Stimulated activated effector memory CD8-positive, alpha-beta T cell treated with anti-CD3 and anti-CD28 coated beads, Interleukin-12 subunit alpha, Interleukin-12 subunit beta, amount 100 ng/mL, for 72 hours (primary cell): ENCODE data around the gene NXN.
"Not testable (repeated sequence)": the region's sequence is repeated elsewhere in the genome, so short reads cannot be mapped to it uniquely, and the experiment has no call there.

Experiments
- ATAC-seq: fragments of 150-1000 bp; cut with Tn5 transposase; 2 replicates; pipeline ENCODE4 v1.10.0; 2021
- DNase-seq, 2 donors: peaks; one replicate each; pipeline ENCODE4 v3.0.0; 2021 to 2022; ENCODE audit warnings: low spot score in 2 of 2
- H3K27ac Mint-ChIP-seq: one replicate; pipeline ENCODE4 v1.8.0; 2022; ENCODE audit warnings: mild to moderate bottlenecking, mixed read lengths
- H3K36me3 Mint-ChIP-seq: one replicate; pipeline ENCODE4 v1.8.0; 2022; ENCODE audit warnings: mild to moderate bottlenecking, mixed read lengths
- H3K4me1 Mint-ChIP-seq: one replicate; pipeline ENCODE4 v1.8.0; 2022; ENCODE audit warnings: mixed read lengths
- H3K4me3 Mint-ChIP-seq: one replicate; pipeline ENCODE4 v1.8.0; 2022; ENCODE audit warnings: mild to moderate bottlenecking, mixed read lengths
- H3K9me3 Mint-ChIP-seq: one replicate; pipeline ENCODE4 v1.8.0; 2022; ENCODE audit warnings: mixed read lengths

Gene NXN

GRCh38 chr17:956905-957304, 22.7 kb downstream of the NXN start:
- no peaks in the 10 kb centered on the region for H3K4me1 Mint-ChIP-seq
- H3K9me3 Mint-ChIP-seq, result no peaks in the 10 kb centered on the region
- H3K4me3 Mint-ChIP-seq, result no peak overlapping the region
- no peaks in the 10 kb centered on the region for H3K36me3 Mint-ChIP-seq
- DNase-seq (no peak), ATAC-seq (no peak)
- H3K27ac Mint-ChIP-seq, result no peak overlapping the region

- Mint-ChIP-seq H3K27ac (no peak overlapping the region), H3K4me1 (no peaks in the 10 kb centered on the region), H3K9me3 (no peaks in the 10 kb centered on the region), H3K36me3 (no peaks in the 10 kb centered on the region), H3K4me3 (no peak overlapping the region)
- no peak for ATAC-seq
- DNase-seq, result no peak
Observed at GRCh38 chr17:954431-955164, 25.0 kb downstream of the NXN start.

- Mint-ChIP-seq H3K9me3 (no peaks in the 10 kb centered on the region), H3K4me3 (no peak overlapping the region), H3K4me1 (no peaks in the 10 kb centered on the region), H3K27ac (no peak overlapping the region), H3K36me3 (no peaks in the 10 kb centered on the region)
- ATAC-seq, result no peak
- no peak for DNase-seq
Observed at GRCh38 chr17:953767-954166, 25.8 kb downstream of the NXN start.

DNA sequence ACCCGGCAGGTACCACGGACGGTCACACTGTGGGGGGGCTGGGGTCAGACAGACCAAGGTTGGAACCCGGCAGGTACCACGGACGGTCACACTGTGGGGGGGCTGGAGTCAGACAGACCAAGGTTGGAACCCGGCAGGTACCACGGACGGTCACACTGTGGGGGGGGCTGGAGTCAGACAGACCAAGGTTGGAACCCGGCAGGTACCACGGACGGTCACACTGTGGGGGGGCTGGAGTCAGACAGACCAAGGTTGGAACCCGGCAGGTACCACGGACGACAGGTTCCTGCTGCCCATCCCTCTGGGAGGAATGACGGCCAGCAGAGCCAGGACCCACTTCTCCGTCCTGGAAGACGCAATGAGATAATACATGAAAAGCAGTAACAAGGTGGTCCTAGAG, 27.0 kb downstream of the NXN start:
- DNase-seq, H3K27ac Mint-ChIP-seq, ATAC-seq, H3K36me3 Mint-ChIP-seq, H3K9me3 Mint-ChIP-seq, H3K4me1 Mint-ChIP-seq, H3K4me3 Mint-ChIP-seq: not testable (repeated sequence)

DNA sequence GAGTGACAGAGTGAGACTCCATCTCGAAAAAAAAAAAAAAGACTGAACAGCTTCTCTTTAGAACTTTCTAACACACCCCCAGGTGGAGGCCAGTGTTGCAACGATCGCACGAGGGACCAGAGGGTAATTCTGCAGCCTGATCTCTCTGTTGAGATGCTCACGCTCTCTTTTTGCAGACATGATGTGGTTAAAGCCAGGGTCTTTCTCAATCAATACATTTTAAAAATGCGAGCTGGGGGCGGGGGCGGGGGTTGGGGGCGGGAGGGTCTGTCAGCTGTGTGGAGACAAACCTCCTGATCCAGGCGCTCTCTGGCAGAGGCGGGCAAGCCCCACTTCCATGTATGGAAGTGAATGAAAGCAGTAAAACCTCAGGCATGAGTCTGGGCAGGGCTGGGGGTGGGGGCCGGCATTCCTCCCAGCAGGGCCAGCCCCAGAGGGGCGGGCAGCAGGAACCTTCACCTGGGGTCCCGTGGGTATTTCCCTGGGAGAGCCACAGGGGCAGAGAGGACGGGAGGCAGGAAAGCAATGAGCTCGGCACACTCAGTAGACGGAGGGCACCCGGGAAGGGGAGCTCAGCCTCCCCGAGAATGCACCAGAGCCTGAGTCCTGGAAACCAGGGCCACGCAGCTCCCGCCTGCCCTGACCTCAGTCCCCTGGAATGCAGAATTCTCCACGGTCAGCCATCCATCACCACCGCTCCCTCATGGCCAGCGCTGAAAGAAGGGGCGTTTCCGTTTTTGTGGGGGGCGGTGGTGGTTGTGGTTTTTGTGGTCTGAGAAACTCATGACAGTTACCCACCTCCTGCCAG, 28.0 kb downstream of the NXN start:
- Mint-ChIP-seq H3K4me3 (no peak overlapping the region), H3K9me3 (no peaks in the 10 kb centered on the region), H3K27ac (no peak overlapping the region), H3K4me1 (no peaks in the 10 kb centered on the region), H3K36me3 (no peaks in the 10 kb centered on the region)
- ATAC-seq, result no peak
- no peak for DNase-seq

- no peak for ATAC-seq
- Mint-ChIP-seq H3K4me3 (no peak overlapping the region), H3K36me3 (no peaks in the 10 kb centered on the region), H3K27ac (no peak overlapping the region), H3K9me3 (no peaks in the 10 kb centered on the region), H3K4me1 (no peaks in the 10 kb centered on the region)
- no peak for DNase-seq
Observed at GRCh38 chr17:949623-950303, 29.8 kb downstream of the NXN start.

DNA sequence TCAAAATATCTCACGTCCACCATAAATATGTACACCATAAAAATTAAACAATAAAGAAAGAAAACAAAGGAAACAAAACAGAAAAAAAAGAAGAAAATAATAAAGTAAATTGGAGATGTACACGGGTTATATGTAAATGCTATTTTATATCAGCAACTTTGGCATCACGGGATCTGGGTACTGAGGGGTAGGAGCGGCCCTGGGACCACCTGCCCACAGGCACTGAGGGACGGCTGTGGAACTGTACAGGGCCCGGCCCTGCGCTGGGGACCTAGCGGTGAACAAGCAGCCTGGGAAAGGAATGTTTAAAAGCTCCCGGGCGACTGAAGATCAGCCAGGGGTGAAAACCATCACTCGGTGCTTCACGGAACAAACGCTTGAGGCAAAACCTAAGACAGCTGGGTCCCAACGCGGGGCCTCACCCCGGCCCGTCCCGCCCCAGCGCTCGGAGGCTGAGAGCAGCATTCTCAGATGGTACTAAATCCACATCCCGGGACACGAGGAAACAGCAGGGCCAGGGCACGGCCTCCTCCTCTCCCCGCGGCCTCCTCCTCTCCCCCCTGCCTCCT, 31.2 kb downstream of the NXN start:
- no peaks in the 10 kb centered on the region for H3K9me3 Mint-ChIP-seq
- no peaks in the 10 kb centered on the region for H3K36me3 Mint-ChIP-seq
- no peaks in the 10 kb centered on the region for H3K4me1 Mint-ChIP-seq
- ATAC-seq (no peak), DNase-seq (no peak)
- H3K4me3 Mint-ChIP-seq, result no peak overlapping the region
- H3K27ac Mint-ChIP-seq, result no peak overlapping the region

DNA sequence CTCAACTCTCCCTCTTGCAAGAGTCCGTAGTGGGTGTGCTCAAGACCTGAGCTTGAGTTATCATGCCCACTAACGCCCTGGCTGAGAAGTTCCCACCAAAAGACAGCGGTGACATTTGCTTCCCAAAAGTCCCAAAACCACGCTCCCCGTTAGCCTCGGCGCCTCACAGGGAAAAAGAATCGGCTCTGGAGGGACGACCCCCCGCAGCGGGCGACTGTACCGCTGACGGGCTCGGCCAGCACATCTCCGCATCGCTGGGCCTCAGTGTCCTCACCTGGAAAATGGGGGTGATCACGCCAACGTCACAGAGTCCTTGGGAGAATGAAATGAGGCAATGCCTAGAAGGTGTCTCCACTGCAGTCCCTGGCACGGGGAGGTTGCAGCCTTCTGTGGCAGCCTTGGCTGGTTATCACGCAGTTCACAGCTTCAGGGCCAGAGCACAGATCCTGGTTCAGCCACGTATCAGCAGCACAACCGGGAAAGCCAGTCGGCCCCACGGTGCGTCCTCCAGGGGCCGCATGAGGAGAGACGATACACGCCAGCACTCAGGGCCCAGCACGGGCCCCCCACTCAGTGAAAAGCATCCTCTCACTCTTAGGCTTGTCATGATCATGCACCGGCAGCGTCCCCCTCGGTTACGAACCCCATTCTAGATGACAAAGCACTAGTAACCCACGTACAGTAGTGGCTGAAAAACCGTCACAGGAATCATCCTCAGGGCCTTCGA, 32.9 kb downstream of the NXN start:
- no peaks in the 10 kb centered on the region for H3K4me1 Mint-ChIP-seq

GRCh38 chr17:945672-946071, 33.9 kb downstream of the NXN start:
- DNase-seq (no peak), ATAC-seq (no peak)
- Mint-ChIP-seq H3K36me3 (no peaks in the 10 kb centered on the region), H3K27ac (no peak overlapping the region), H3K9me3 (no peaks in the 10 kb centered on the region), H3K4me1 (no peaks in the 10 kb centered on the region), H3K4me3 (no peak overlapping the region)

More for the DNA sequence above, 32.9 kb downstream of the NXN start:
- H3K36me3 Mint-ChIP-seq, result no peaks in the 10 kb centered on the region
- no peak overlapping the region for H3K27ac Mint-ChIP-seq
- ATAC-seq (no peak), DNase-seq (no peak)
- H3K9me3 Mint-ChIP-seq, result no peaks in the 10 kb centered on the region
- no peak overlapping the region for H3K4me3 Mint-ChIP-seq

GRCh38 chr17:944266-944826, 35.2 kb downstream of the NXN start:
- no peak for DNase-seq

GRCh38 chr17:935485-935884, 44.1 kb downstream of the NXN start:
- Mint-ChIP-seq H3K4me1 (no peaks in the 10 kb centered on the region), H3K36me3 (no peaks in the 10 kb centered on the region), H3K4me3 (no peak overlapping the region), H3K9me3 (no peaks in the 10 kb centered on the region), H3K27ac (no peak overlapping the region)
- no peak for DNase-seq
- no peak for ATAC-seq

More at GRCh38 chr17:944266-944826, 35.2 kb downstream of the NXN start:
- Mint-ChIP-seq H3K36me3 (no peaks in the 10 kb centered on the region), H3K9me3 (no peaks in the 10 kb centered on the region), H3K4me1 (no peaks in the 10 kb centered on the region), H3K4me3 (no peak overlapping the region), H3K27ac (no peak overlapping the region)
- no peak for ATAC-seq

GRCh38 chr17:933312-934073, 46.1 kb downstream of the NXN start:
- DNase-seq (no peak), ATAC-seq (no peak)
- no peaks in the 10 kb centered on the region for H3K4me1 Mint-ChIP-seq
- no peak overlapping the region for H3K4me3 Mint-ChIP-seq
- no peaks in the 10 kb centered on the region for H3K9me3 Mint-ChIP-seq
- no peaks in the 10 kb centered on the region for H3K36me3 Mint-ChIP-seq
- no peak overlapping the region for H3K27ac Mint-ChIP-seq

- no peak overlapping the region for H3K27ac Mint-ChIP-seq
- no peak overlapping the region for H3K4me3 Mint-ChIP-seq
- no peaks in the 10 kb centered on the region for H3K36me3 Mint-ChIP-seq
- DNase-seq (no peak), ATAC-seq (no peak)
- no peaks in the 10 kb centered on the region for H3K4me1 Mint-ChIP-seq
- H3K9me3 Mint-ChIP-seq, result no peaks in the 10 kb centered on the region
Observed at GRCh38 chr17:930258-930657, 49.3 kb downstream of the NXN start.

DNA sequence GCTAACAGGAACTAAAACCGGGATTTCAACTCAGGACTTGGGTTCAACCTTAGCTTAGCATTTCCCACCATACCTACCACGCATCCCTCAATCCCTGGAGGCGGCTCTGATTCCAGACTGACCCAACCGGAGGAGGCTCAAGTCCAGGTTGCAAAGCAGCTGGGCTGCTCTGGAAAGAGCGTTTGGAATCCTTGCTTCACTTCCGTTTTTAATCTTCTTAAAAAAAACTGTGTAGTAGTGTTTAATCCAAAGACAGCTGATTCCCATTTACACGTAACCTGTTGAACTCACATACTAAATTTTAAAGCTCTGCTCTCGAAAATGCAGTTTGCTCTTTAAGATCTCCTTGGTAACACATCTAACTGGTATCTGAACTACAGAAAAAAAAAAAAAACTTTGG, 50.0 kb downstream of the NXN start:
- ATAC-seq (no peak), DNase-seq (no peak)
- Mint-ChIP-seq H3K9me3 (no peaks in the 10 kb centered on the region), H3K4me3 (no peak overlapping the region), H3K4me1 (no peaks in the 10 kb centered on the region), H3K36me3 (no peaks in the 10 kb centered on the region), H3K27ac (no peak overlapping the region)
